CD4-positive, alpha-beta memory T cell (primary cell): ENCODE measurements around the gene BPI. TPM values are rescaled to one million over a fixed set of nuclear protein-coding genes. Genes with fewer than 3 reads are reported as not detected.
"Not testable (repeated sequence)": the region's sequence is repeated elsewhere in the genome, so short reads cannot be mapped to it uniquely, and the experiment has no call there.

Source experiments
- CTCF ChIA-PET: fragments of 350-600 bp; sonication (Branson Sonifier 250); formaldehyde crosslinking; loops from one replicate; lab custom pipeline; 2021; ENCODE audit warnings: inconsistent platforms; ENCODE audit not compliant: partially characterized antibody; lab: Charles Lee
- POLR2A ChIA-PET: fragments of 350-600 bp; sonication (Branson Sonifier 250); formaldehyde crosslinking; loops from one replicate; lab custom pipeline; 2021; ENCODE audit not compliant: partially characterized antibody; lab: Charles Lee
- DNase-seq, 5 donors: peaks; one replicate each; pipeline versions ENCODE4 v3.0.0 to v3.0.0-alpha.2; 2020 to 2022; ENCODE audit warnings: mixed read lengths in 1 of 5
- H3K27ac ChIP-seq: one replicate; pipeline ENCODE4 v1.7.0; 2013; ENCODE audit warnings: low read depth, low read length
- H3K27me3 ChIP-seq: 2 replicates; pipeline ENCODE4 v1.7.0; 2013; ENCODE audit warnings: mild to moderate bottlenecking, low read length, moderate library complexity; ENCODE audit not compliant: insufficient read depth
- H3K36me3 ChIP-seq: 2 replicates; pipeline ENCODE4 v1.7.0; 2013; ENCODE audit warnings: mild to moderate bottlenecking, low read length, moderate library complexity; ENCODE audit not compliant: insufficient read depth
- H3K4me1 ChIP-seq: 2 replicates; pipeline ENCODE4 v1.7.0; 2013; ENCODE audit warnings: mild to moderate bottlenecking, low read length, moderate library complexity; ENCODE audit not compliant: insufficient read depth
- H3K4me3 ChIP-seq, 2 donors: one replicate each; pipeline ENCODE4 v1.7.0; 2013; ENCODE audit warnings: low read length in 2 of 2, mild to moderate bottlenecking in 1 of 2
- H3K9me3 ChIP-seq, 2 donors: one replicate each; pipeline ENCODE4 v1.7.0; 2013; ENCODE audit warnings: low read length in 2 of 2, control low read depth in 1 of 2; ENCODE audit not compliant: control insufficient read depth in 1 of 2
- H3K27ac Mint-ChIP-seq, 7 donors: one replicate each; pipeline ENCODE4 v1.8.0; 2020 to 2021; ENCODE audit warnings: mixed read lengths in 7 of 7, mild to moderate bottlenecking in 6 of 7, inconsistent platforms in 3 of 7, moderate library complexity in 3 of 7
- H3K27me3 Mint-ChIP-seq, 2 donors: one replicate each; pipeline ENCODE4 v1.8.0; 2020 to 2021; ENCODE audit warnings: mixed read lengths in 2 of 2
- H3K36me3 Mint-ChIP-seq, 2 donors: one replicate each; pipeline ENCODE4 v1.8.0; 2020 to 2021; ENCODE audit warnings: mixed read lengths in 2 of 2, inconsistent platforms in 1 of 2, mild to moderate bottlenecking in 1 of 2
- H3K4me1 Mint-ChIP-seq, 4 donors: one replicate each; pipeline ENCODE4 v1.8.0; 2020 to 2021; ENCODE audit warnings: mixed read lengths in 4 of 4, mild to moderate bottlenecking in 1 of 4
- H3K4me3 Mint-ChIP-seq, 8 donors: one replicate each; pipeline ENCODE4 v1.8.0; 2020 to 2021; ENCODE audit warnings: mixed read lengths in 8 of 8, mild to moderate bottlenecking in 7 of 8, moderate library complexity in 6 of 8, inconsistent platforms in 3 of 8
- H3K9me3 Mint-ChIP-seq, 8 donors: one replicate each; pipeline ENCODE4 v1.8.0; 2020 to 2021; ENCODE audit warnings: mixed read lengths in 8 of 8, mild to moderate bottlenecking in 5 of 8, inconsistent platforms in 3 of 8, moderate library complexity in 1 of 8
- intact Hi-C: fragments of 100-400 bp; cut with micrococcal nuclease; formaldehyde crosslinking; loops from one replicate; pipeline ENCODE4 v1.15.1; 2023
- polyA plus RNA-seq, 2 donors: library from polyadenylated mRNA; unstranded; fragments of 300-500 nt; fragmentation: Illumina TruSeq; gene quantifications; one replicate each; pipeline ENCODE4 v1.2.3, GENCODE V29; 2021
- total RNA-seq, 2 experiments: library from RNA; stranded (reverse); gene quantifications; one replicate each; pipeline ENCODE4 v1.2.3, GENCODE V29; 2021

The BPI gene
- total and polyA plus RNA-seq, 4 experiments from 2014 or later: not detected

- H3K27ac ChIP-seq: no peak overlapping the region
- no peaks in the 10 kb centered on the region for H3K4me1 ChIP-seq
- Mint-ChIP-seq H3K27me3 (peaks cover 0 to under 1% of the 10 kb centered on the region in 2 donors), H3K27ac (no peak overlapping the region), H3K36me3 (no peaks in the 10 kb centered on the region), H3K9me3 (peaks cover 0 to 2% (median 0%) of the 10 kb centered on the region in 8 donors), H3K4me1 (no peaks in the 10 kb centered on the region), H3K4me3 (no peak overlapping the region)
- H3K27me3 ChIP-seq: no peaks in the 10 kb centered on the region
- POLR2A ChIA-PET: no interaction called here
- intact Hi-C loops: no loop called here
- H3K4me3 ChIP-seq: no peak overlapping the region
- CTCF ChIA-PET: no interaction called here
- no peaks in the 10 kb centered on the region for H3K9me3 ChIP-seq
- no peaks in the 10 kb centered on the region for H3K36me3 ChIP-seq
- no peak for DNase-seq
Measured at GRCh38 chr20:38277691-38278090, 26.3 kb upstream of the BPI start.

- ChIA-PET CTCF (no interaction called here), POLR2A (no interaction called here)
- Histone ChIP-seq H3K4me1 (no peaks in the 10 kb centered on the region), H3K9me3 (no peaks in the 10 kb centered on the region), H3K27me3 (no peaks in the 10 kb centered on the region), H3K27ac (no peak overlapping the region), H3K36me3 (no peaks in the 10 kb centered on the region), H3K4me3 (no peak overlapping the region)
- no peak overlapping the region for H3K4me3 Mint-ChIP-seq
- H3K27ac Mint-ChIP-seq: no peak overlapping the region
- no peak for DNase-seq
- H3K36me3 Mint-ChIP-seq: no peaks in the 10 kb centered on the region
- intact Hi-C loops: no loop called here
- no peaks in the 10 kb centered on the region for H3K4me1 Mint-ChIP-seq
- H3K27me3 Mint-ChIP-seq: no peaks in the 10 kb centered on the region
- H3K9me3 Mint-ChIP-seq: peaks cover 0 to 2% (median 0%) of the 10 kb centered on the region in 8 donors
Measured at GRCh38 chr20:38278131-38278530, 25.8 kb upstream of the BPI start.

GRCh38 chr20:38278763-38279162, 25.2 kb upstream of the BPI start:
- no peak overlapping the region for H3K27ac ChIP-seq
- no peak for DNase-seq
- Mint-ChIP-seq H3K4me3 (no peak overlapping the region), H3K36me3 (no peaks in the 10 kb centered on the region), H3K4me1 (no peaks in the 10 kb centered on the region), H3K9me3 (peaks cover 0 to 2% (median 0%) of the 10 kb centered on the region in 8 donors), H3K27me3 (no peaks in the 10 kb centered on the region), H3K27ac (no peak overlapping the region)
- no peak overlapping the region for H3K4me3 ChIP-seq
- H3K9me3 ChIP-seq: no peaks in the 10 kb centered on the region
- H3K27me3 ChIP-seq: no peaks in the 10 kb centered on the region
- intact Hi-C loops: no loop called here
- ChIA-PET CTCF (no interaction called here), POLR2A (no interaction called here)
- H3K4me1 ChIP-seq: no peaks in the 10 kb centered on the region
- H3K36me3 ChIP-seq: no peaks in the 10 kb centered on the region

- H3K27ac Mint-ChIP-seq, CTCF ChIA-PET, H3K27ac ChIP-seq, H3K9me3 ChIP-seq, H3K27me3 ChIP-seq, DNase-seq, H3K27me3 Mint-ChIP-seq, POLR2A ChIA-PET, H3K4me1 ChIP-seq, intact Hi-C loops, H3K36me3 ChIP-seq, H3K4me1 Mint-ChIP-seq, H3K9me3 Mint-ChIP-seq, H3K4me3 Mint-ChIP-seq, H3K4me3 ChIP-seq, H3K36me3 Mint-ChIP-seq: not testable (repeated sequence)
Measured at GRCh38 chr20:38281176-38281915, 22.6 kb upstream of the BPI start.

GRCh38 chr20:38283236-38283635, 20.7 kb upstream of the BPI start:
- intact Hi-C loops: no loop called here
- Histone ChIP-seq H3K36me3 (no peaks in the 10 kb centered on the region), H3K4me1 (no peaks in the 10 kb centered on the region), H3K27ac (no peak overlapping the region), H3K27me3 (no peaks in the 10 kb centered on the region), H3K9me3 (no peaks in the 10 kb centered on the region), H3K4me3 (no peak overlapping the region)
- H3K9me3 Mint-ChIP-seq: peaks cover 0 to 2% (median 0%) of the 10 kb centered on the region in 8 donors
- H3K27me3 Mint-ChIP-seq: peaks cover 4 to 6% of the 10 kb centered on the region in 2 donors
- H3K27ac Mint-ChIP-seq: peak overlapping the region in 1 of 7 donors; percentile 46
- no peak for DNase-seq
- H3K4me1 Mint-ChIP-seq: no peaks in the 10 kb centered on the region
- no peaks in the 10 kb centered on the region for H3K36me3 Mint-ChIP-seq
- POLR2A ChIA-PET: no interaction called here
- CTCF ChIA-PET: no interaction called here
- H3K4me3 Mint-ChIP-seq: no peak overlapping the region

DNA sequence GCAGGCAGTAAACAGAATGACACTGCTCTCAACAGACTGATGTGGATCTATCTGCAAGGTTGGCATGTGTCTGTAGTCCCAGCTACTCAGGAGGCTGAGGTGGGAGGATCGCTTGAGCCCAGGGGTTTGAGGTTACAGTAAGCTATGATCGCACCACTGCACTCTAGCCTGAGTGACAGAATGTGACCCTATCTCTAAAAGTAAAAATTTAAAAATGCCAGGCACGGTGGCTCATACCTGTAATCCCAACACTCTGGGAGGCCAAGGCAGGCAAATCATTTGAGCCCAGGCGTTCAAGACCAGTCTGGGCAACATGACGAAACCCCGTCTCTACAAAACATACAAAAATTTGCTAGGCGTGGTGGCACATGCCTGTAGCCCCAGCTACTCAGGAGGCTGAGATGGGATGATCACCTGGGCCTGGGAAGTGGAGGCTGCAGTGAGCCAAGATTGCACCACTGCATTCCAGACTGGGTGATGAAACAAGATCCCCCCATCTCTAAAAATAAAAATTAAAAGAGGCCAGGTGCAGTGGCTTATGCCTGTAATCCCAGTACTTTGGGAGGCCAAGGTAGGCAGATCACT, 19.8 kb upstream of the BPI start:
- POLR2A ChIA-PET: not testable (repeated sequence)

DNA sequence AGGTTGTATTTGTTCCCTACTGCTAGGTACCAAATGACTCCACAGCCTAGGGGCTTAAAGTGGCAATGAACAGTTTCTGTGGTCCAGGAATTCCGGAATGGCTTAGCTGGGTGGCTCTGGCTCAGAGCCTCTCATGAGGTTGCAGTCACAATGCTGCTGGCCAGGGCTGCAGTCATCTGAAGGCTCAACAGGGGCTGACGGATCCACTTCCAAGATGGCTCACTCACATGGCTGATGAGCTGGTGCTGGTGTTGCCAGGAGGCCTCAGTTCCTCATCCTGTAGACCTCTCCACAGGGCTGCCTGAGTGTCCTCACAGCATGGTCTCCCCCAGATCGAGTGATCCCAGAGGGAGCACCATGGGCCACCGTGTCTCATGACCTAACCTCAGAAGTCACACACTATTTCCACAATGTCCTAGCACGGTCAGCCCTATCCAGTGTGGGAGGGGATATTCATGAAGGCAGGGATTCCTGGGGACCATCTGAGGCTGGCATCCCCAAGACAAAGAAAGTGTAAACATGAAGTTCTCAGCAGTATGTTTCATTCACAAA, 19.0 kb upstream of the BPI start:
- no peaks in the 10 kb centered on the region for H3K27me3 ChIP-seq
- Mint-ChIP-seq H3K27me3 (peaks cover 6 to 8% of the 10 kb centered on the region in 2 donors), H3K36me3 (no peaks in the 10 kb centered on the region), H3K27ac (no peak overlapping the region), H3K4me1 (peaks cover 0 to 2% (median 0%) of the 10 kb centered on the region in 4 donors), H3K4me3 (no peak overlapping the region), H3K9me3 (peaks cover 0 to 2% (median 0%) of the 10 kb centered on the region in 8 donors)
- ChIA-PET POLR2A (no interaction called here), CTCF (no interaction called here)
- H3K4me3 ChIP-seq: no peak overlapping the region
- H3K4me1 ChIP-seq: no peaks in the 10 kb centered on the region
- no peaks in the 10 kb centered on the region for H3K36me3 ChIP-seq
- H3K9me3 ChIP-seq: no peaks in the 10 kb centered on the region
- no peak for DNase-seq
- intact Hi-C loops: no loop called here
- H3K27ac ChIP-seq: no peak overlapping the region

More for the DNA sequence above, 19.8 kb upstream of the BPI start:
- H3K27ac Mint-ChIP-seq, H3K9me3 ChIP-seq, H3K4me1 ChIP-seq, DNase-seq, H3K27me3 Mint-ChIP-seq, H3K27ac ChIP-seq, H3K36me3 ChIP-seq, intact Hi-C loops, H3K4me3 ChIP-seq, CTCF ChIA-PET, H3K27me3 ChIP-seq, H3K4me3 Mint-ChIP-seq, H3K9me3 Mint-ChIP-seq, H3K36me3 Mint-ChIP-seq, H3K4me1 Mint-ChIP-seq: not testable (repeated sequence)
